ENCODE measurements around the gene ROCK2.
"Not testable (repeated sequence)": the region's sequence is repeated elsewhere in the genome, so short reads cannot be mapped to it uniquely, and the experiment has no call there.

Gene ROCK2

DNA sequence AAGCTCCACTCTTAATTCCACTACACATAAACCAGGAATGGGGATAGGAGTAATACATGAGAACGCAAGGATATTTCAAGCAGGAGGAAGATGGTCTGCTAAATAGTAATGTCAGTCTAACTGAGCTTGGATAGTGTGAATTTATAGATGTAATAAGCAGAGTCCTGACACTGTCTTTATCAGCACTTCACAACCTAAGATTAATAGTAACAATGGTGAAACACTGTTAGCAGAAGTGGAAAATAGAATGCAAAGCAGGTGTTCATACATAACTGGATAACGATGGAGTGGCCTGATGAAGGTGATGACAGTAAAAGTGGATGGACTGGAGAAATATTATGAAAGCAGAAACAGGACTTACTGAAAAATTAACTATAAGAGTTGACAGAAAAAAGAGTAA lies 80.4 kb downstream of the ROCK2 start:
- DNase-seq (ENCODE audit: low read depth): no peak
- TF ChIP-seq, protein P1, sequence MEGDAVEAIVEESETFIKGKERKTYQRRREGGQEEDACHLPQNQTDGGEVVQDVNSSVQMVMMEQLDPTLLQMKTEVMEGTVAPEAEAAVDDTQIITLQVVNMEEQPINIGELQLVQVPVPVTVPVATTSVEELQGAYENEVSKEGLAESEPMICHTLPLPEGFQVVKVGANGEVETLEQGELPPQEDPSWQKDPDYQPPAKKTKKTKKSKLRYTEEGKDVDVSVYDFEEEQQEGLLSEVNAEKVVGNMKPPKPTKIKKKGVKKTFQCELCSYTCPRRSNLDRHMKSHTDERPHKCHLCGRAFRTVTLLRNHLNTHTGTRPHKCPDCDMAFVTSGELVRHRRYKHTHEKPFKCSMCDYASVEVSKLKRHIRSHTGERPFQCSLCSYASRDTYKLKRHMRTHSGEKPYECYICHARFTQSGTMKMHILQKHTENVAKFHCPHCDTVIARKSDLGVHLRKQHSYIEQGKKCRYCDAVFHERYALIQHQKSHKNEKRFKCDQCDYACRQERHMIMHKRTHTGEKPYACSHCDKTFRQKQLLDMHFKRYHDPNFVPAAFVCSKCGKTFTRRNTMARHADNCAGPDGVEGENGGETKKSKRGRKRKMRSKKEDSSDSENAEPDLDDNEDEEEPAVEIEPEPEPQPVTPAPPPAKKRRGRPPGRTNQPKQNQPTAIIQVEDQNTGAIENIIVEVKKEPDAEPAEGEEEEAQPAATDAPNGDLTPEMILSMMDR (conservative IDR thresholded peaks at IDR 0.05; ENCODE audit: low read depth, low read length): no peak
- no peak overlapping the region for H3K4me3 ChIP-seq (ENCODE audit: low read length)

DNA sequence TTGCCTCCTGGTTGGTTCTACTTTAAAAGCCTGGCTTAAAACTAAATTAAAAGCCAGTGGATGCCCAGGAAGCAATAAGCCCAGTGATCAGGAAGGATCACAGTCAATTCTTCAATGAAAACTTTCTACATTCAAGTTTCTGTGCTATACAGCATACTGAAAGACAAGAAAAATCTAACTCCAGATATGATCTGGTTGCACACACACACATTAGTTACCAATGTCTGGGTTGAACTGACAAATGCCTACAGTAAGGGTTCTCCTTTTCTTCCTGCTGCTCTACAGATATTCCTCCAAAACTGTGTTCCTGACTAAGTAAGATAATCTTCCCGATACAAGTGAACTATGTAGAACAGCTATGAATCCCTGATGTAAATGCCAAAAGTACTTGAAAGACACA lies 81.3 kb downstream of the ROCK2 start:
- no peak for DNase-seq (ENCODE audit: low read depth)
- H3K4me3 ChIP-seq (ENCODE audit: low read length): no peak overlapping the region
- TF ChIP-seq, protein P1 (conservative IDR thresholded peaks at IDR 0.05; ENCODE audit: low read depth, low read length): no peak

DNA sequence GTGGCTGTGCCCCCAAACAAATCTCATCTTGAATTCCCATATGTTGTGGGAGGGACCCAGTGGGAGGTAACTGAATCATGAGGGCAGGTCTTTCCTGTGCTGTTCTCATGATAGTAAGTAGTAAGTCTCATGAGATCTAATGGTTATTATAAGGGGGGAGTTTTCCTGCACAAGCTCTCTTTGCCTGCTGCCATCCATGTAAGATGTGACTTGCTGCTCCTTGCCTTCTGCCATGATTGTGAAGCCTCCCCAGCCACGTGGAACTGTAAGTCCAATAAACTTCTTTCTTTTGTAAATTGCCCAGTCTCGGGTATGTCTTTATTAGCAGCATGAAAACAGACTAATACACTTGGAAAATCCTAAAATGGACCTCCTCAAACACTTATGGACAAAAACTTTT lies 82.0 kb downstream of the ROCK2 start:
- not testable (repeated sequence) for H3K4me3 ChIP-seq (ENCODE audit: low read length); DNase-seq (ENCODE audit: low read depth)

DNA sequence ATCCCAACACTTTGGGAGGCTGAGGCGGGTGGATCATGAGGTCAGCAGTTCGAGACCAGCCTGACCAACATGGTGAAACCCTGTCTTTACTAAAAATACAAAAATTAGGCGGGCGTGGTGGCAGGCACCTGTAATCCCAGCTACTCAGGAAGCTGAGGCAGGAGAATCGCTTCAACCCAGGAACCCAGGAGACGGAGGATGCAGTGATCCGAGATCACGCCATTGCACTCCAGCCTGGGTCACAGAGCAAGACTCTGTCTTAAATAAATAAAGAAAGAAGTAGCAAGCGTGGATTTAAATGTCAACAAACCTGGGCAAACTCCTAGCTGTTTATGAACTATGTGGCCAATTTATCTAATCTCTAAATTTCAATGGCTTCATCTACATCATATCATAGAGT lies 82.9 kb downstream of the ROCK2 start:
- H3K4me3 ChIP-seq (ENCODE audit: low read length): not testable (repeated sequence)

DNA sequence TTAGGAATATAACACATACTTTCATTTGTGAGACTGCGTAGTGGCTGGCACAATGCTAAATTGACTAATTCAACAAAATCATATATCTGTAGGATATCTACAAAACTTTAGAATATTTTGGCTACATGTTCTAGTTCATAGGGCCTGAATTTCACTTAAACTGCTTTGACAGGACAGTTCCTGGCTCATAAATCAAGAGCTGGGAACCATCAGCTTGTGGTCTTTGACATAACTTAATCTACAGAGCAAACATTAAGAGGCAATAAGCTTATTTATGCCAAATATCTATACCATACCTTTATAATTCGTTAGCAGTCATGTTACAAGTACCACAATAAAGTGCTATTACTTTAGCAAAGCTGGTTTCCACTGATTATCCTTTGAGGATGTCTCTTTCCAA lies 83.5 kb downstream of the ROCK2 start:
- TF ChIP-seq, protein P1 (conservative IDR thresholded peaks at IDR 0.05; ENCODE audit: low read depth, low read length): no peak
- DNase-seq (ENCODE audit: low read depth): no peak
- H3K4me3 ChIP-seq (ENCODE audit: low read length): no peak overlapping the region

More for the DNA sequence above, 82.9 kb downstream of the ROCK2 start:
- DNase-seq (ENCODE audit: low read depth): not testable (repeated sequence)

DNA sequence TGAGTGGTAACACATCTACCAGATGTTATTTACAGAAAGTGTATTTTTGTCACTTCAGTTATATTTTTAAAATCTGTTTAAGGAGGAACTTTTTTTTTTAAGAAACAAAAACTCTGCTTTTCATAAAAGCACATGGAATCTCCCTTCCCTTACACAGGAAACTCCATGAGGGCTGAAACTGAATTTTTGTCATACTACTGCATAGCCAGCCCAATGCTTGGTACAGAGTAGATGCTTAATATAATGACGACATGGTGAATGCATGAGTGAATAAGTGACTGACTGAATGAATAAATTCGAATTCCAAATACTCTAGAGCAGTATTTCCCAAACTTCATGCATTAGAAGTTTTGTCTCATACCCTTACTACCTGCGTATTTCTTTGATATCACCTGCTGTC lies 86.5 kb downstream of the ROCK2 start:
- TF ChIP-seq, protein P1 (conservative IDR thresholded peaks at IDR 0.05; ENCODE audit: low read depth, low read length): no peak
- H3K4me3 ChIP-seq (ENCODE audit: low read length): no peak overlapping the region

DNA sequence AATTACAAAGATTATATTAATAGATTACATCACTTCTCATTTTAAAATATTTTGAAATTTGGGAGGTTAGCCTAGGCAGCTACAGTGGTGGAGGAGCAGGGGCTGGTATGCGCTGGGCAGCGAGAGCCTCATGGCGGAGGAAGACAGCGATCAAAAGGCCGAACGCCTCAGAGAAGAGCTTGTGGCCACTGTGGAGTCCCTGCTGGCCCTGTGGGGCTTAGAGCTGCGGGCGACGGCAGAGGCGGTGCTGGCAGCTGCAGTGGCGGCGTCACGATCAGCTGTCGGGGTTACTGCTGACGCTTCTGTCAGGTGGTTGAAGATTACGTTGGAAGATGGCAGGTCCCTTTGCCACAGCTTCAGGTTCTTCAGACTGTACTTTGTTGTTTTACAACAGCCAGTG lies 87.4 kb downstream of the ROCK2 start:
- no peak for DNase-seq (ENCODE audit: low read depth)
- TF ChIP-seq, protein P1 (conservative IDR thresholded peaks at IDR 0.05; ENCODE audit: low read depth, low read length): no peak
- no peak overlapping the region for H3K4me3 ChIP-seq (ENCODE audit: low read length)

More for the DNA sequence above, 86.5 kb downstream of the ROCK2 start:
- no peak for DNase-seq (ENCODE audit: low read depth)

DNA sequence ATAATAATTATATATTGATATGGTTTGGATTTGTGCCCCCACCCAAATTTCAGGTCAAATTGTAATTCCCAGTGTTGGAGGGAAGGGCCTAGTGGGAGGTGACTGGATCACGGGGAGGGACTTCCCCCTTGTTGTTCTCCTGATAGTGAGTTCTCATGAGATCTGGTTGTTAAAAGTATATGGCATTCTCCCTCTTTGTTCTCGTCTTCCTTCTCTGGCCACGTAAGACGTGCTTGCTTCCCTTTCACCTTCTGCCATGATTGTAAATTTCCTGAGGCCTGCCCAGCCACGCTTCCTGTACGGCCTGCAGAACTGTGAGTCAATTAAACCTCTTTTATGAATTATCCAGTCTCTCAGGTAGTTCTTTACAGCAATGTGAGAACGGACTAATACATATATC lies 88.3 kb downstream of the ROCK2 start:
- TF ChIP-seq, protein P1 (conservative IDR thresholded peaks at IDR 0.05; ENCODE audit: low read depth, low read length): no peak
- DNase-seq (ENCODE audit: low read depth): no peak

More for the DNA sequence above, 88.3 kb downstream of the ROCK2 start:
- no peak overlapping the region for H3K4me3 ChIP-seq (ENCODE audit: low read length)
